HEK293 (cell line): ENCODE results near the gene XYLT2.

Experiments
- BCL11B ChIP-seq: fragments of 450-650 bp; formaldehyde crosslinking; IDR thresholded peaks from 2 replicates; pipeline ENCODE4 v1.5.1; 2016; ENCODE audit warnings: low read depth, missing biosample characterization, missing genetic modification characterization
- EGR2 ChIP-seq: fragments of 450-650 bp; formaldehyde crosslinking; IDR thresholded peaks from 2 replicates; pipeline ENCODE4 v1.5.1; 2016; ENCODE audit warnings: low read depth, missing biosample characterization, missing genetic modification characterization
- GLIS2 ChIP-seq: fragments of 450-650 bp; formaldehyde crosslinking; IDR thresholded peaks from 2 replicates; pipeline ENCODE4 v1.5.1; 2016; ENCODE audit warnings: missing biosample characterization, missing genetic modification characterization
- OVOL3 ChIP-seq: fragments of 450-650 bp; formaldehyde crosslinking; IDR thresholded peaks from 2 replicates; pipeline ENCODE4 v1.5.1; 2016; ENCODE audit warnings: missing biosample characterization, missing genetic modification characterization
- SCRT2 ChIP-seq: fragments of 450-650 bp; formaldehyde crosslinking; IDR thresholded peaks from 2 replicates; pipeline ENCODE4 v1.5.1; 2016; ENCODE audit warnings: missing biosample characterization, missing genetic modification characterization
- SP3 ChIP-seq: fragments of 450-650 bp; formaldehyde crosslinking; IDR thresholded peaks from 2 replicates; pipeline ENCODE4 v1.5.1; 2016; ENCODE audit warnings: missing biosample characterization, missing genetic modification characterization
- WT1 ChIP-seq: fragments of 450-650 bp; formaldehyde crosslinking; IDR thresholded peaks from 2 replicates; pipeline ENCODE4 v1.5.1; 2016; ENCODE audit warnings: missing biosample characterization, missing genetic modification characterization
- YY2 ChIP-seq: fragments of 450-650 bp; formaldehyde crosslinking; IDR thresholded peaks from 2 replicates; pipeline ENCODE4 v1.5.1; 2016; ENCODE audit warnings: missing biosample characterization, missing genetic modification characterization
- ZBTB48 ChIP-seq: fragments of 450-650 bp; formaldehyde crosslinking; IDR thresholded peaks from 2 replicates; pipeline ENCODE4 v1.5.1; 2016; ENCODE audit warnings: missing biosample characterization, missing genetic modification characterization
- ZFP37 ChIP-seq: fragments of 450-650 bp; formaldehyde crosslinking; IDR thresholded peaks from 2 replicates; pipeline ENCODE4 v1.5.1; 2016; ENCODE audit warnings: missing biosample characterization, missing genetic modification characterization
- ZNF10 ChIP-seq: fragments of 450-650 bp; formaldehyde crosslinking; IDR thresholded peaks from 2 replicates; pipeline ENCODE4 v1.5.1; 2017; ENCODE audit warnings: missing biosample characterization, missing genetic modification characterization
- ZNF132 ChIP-seq: fragments of 450-650 bp; formaldehyde crosslinking; IDR thresholded peaks from 2 replicates; pipeline ENCODE4 v1.5.1; 2017; ENCODE audit warnings: missing biosample characterization, missing genetic modification characterization, borderline replicate concordance
- ZNF140 ChIP-seq: fragments of 450-650 bp; formaldehyde crosslinking; IDR thresholded peaks from 2 replicates; pipeline ENCODE4 v1.5.1; 2016; ENCODE audit warnings: missing biosample characterization, missing genetic modification characterization
- ZNF23 ChIP-seq: fragments of 450-650 bp; formaldehyde crosslinking; IDR thresholded peaks from 2 replicates; pipeline ENCODE4 v1.5.1; 2016; ENCODE audit warnings: missing biosample characterization, missing genetic modification characterization, borderline replicate concordance
- ZNF366 ChIP-seq: fragments of 450-650 bp; formaldehyde crosslinking; conservative IDR thresholded peaks from 2 replicates; pipeline ENCODE4 v1.5.1; 2016; ENCODE audit warnings: missing biosample characterization, missing genetic modification characterization
- ZNF398 ChIP-seq: fragments of 450-650 bp; formaldehyde crosslinking; IDR thresholded peaks from 2 replicates; pipeline ENCODE4 v1.5.1; 2017; ENCODE audit warnings: missing biosample characterization, missing genetic modification characterization
- ZNF426 ChIP-seq: fragments of 450-650 bp; formaldehyde crosslinking; IDR thresholded peaks from 2 replicates; pipeline ENCODE4 v1.5.1; 2017; ENCODE audit warnings: missing biosample characterization, missing genetic modification characterization, mild to moderate bottlenecking, inconsistent platforms, moderate library complexity
- ZNF433 ChIP-seq: fragments of 450-650 bp; formaldehyde crosslinking; IDR thresholded peaks from 2 replicates; pipeline ENCODE4 v1.5.1; 2016; ENCODE audit warnings: missing biosample characterization, missing genetic modification characterization, low read depth
- ZNF48 ChIP-seq: fragments of 450-650 bp; formaldehyde crosslinking; IDR thresholded peaks from 2 replicates; pipeline ENCODE4 v1.5.1; 2016; ENCODE audit warnings: missing biosample characterization, missing genetic modification characterization
- ZNF501 ChIP-seq: fragments of 450-650 bp; formaldehyde crosslinking; IDR thresholded peaks from 2 replicates; pipeline ENCODE4 v1.5.1; 2016; ENCODE audit warnings: missing biosample characterization, missing genetic modification characterization
- ZNF621 ChIP-seq: fragments of 450-650 bp; formaldehyde crosslinking; IDR thresholded peaks from 2 replicates; pipeline ENCODE4 v1.5.1; 2017; ENCODE audit warnings: missing biosample characterization, missing genetic modification characterization
- ZNF624 ChIP-seq: fragments of 450-650 bp; formaldehyde crosslinking; IDR thresholded peaks from 2 replicates; pipeline ENCODE4 v1.5.1; 2017; ENCODE audit warnings: missing biosample characterization, missing genetic modification characterization
- ZNF670 ChIP-seq: fragments of 450-650 bp; formaldehyde crosslinking; IDR thresholded peaks from 2 replicates; pipeline ENCODE4 v1.5.1; 2016; ENCODE audit warnings: missing biosample characterization, missing genetic modification characterization, low read depth
- TF ChIP-seq, protein P1 (sequence below): fragments of 450-650 bp; formaldehyde crosslinking; conservative IDR thresholded peaks from 2 replicates; pipeline ENCODE4 v1.5.1; 2016; ENCODE audit warnings: low read depth, missing biosample characterization, missing genetic modification characterization
- TF ChIP-seq, protein P2 (sequence below): fragments of 450-650 bp; formaldehyde crosslinking; IDR thresholded peaks from 2 replicates; pipeline ENCODE4 v1.5.1; 2016; ENCODE audit warnings: missing biosample characterization, missing genetic modification characterization
- TF ChIP-seq, protein P3 (sequence below): fragments of 450-650 bp; formaldehyde crosslinking; IDR thresholded peaks from 2 replicates; pipeline ENCODE4 v1.5.1; 2016; ENCODE audit warnings: missing biosample characterization, missing genetic modification characterization
- TF ChIP-seq, protein P4 (sequence below): fragments of 450-650 bp; formaldehyde crosslinking; IDR thresholded peaks from 2 replicates; pipeline ENCODE4 v1.5.1; 2016; ENCODE audit warnings: missing biosample characterization, missing genetic modification characterization
- TF ChIP-seq, protein P5 (sequence below): fragments of 450-650 bp; formaldehyde crosslinking; optimal IDR thresholded peaks from 2 replicates; pipeline ENCODE3; 2016; ENCODE audit warnings: missing biosample characterization, mild to moderate bottlenecking, missing genetic modification characterization

Gene XYLT2

GRCh38 chr17:50397111-50397918 is 51.4 kb downstream of the XYLT2 start, which contains the start of gene LRRC59 (continued):
- TF ChIP-seq ZNF10 (tag by site-specific recombination) (no peak), EGR2 (tag by site-specific recombination) (peak; percentile 56), ZNF624 (tag by site-specific recombination) (no peak), ZNF48 (tag by site-specific recombination) (no peak), ZNF433 (no peak), ZBTB48 (tag by site-specific recombination) (0 out of 2 replicates have a peak, but pooled peaks have one; percentile 18), YY2 (tag by site-specific recombination) (peak; percentile 88), ZFP37 (peak; percentile 91), ZNF398 (tag by site-specific recombination) (peak; percentile 49; the same call in 1 of the 2 replicates), ZNF366 (tag by site-specific recombination) (no peak; the same call in 1 of the 2 replicates), ZNF426 (tag by site-specific recombination) (no peak), SP3 (tag by site-specific recombination) (peak; percentile 79), WT1 (tag by site-specific recombination) (no peak), ZNF23 (tag by site-specific recombination) (no peak), SCRT2 (peak; percentile 61), OVOL3 (tag by site-specific recombination) (no peak; the same call in 1 of the 2 replicates), ZNF501 (peak; percentile 99), ZNF670 (no peak), GLIS2 (tag by site-specific recombination) (0 out of 2 replicates have a peak, but pooled peaks have one; percentile 18), ZNF140 (tag by site-specific recombination) (no peak), ZNF621 (tag by site-specific recombination) (no peak), ZNF132 (no peak), BCL11B (tag by site-specific recombination) (peak; percentile 88; the same call in 1 of the 2 replicates)
- TF ChIP-seq, protein P1, sequence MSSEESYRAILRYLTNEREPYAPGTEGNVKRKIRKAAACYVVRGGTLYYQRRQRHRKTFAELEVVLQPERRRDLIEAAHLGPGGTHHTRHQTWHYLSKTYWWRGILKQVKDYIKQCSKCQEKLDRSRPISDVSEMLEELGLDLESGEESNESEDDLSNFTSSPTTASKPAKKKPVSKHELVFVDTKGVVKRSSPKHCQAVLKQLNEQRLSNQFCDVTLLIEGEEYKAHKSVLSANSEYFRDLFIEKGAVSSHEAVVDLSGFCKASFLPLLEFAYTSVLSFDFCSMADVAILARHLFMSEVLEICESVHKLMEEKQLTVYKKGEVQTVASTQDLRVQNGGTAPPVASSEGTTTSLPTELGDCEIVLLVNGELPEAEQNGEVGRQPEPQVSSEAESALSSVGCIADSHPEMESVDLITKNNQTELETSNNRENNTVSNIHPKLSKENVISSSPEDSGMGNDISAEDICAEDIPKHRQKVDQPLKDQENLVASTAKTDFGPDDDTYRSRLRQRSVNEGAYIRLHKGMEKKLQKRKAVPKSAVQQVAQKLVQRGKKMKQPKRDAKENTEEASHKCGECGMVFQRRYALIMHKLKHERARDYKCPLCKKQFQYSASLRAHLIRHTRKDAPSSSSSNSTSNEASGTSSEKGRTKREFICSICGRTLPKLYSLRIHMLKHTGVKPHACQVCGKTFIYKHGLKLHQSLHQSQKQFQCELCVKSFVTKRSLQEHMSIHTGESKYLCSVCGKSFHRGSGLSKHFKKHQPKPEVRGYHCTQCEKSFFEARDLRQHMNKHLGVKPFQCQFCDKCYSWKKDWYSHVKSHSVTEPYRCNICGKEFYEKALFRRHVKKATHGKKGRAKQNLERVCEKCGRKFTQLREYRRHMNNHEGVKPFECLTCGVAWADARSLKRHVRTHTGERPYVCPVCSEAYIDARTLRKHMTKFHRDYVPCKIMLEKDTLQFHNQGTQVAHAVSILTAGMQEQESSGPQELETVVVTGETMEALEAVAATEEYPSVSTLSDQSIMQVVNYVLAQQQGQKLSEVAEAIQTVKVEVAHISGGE (tag by site-specific recombination) = peak; percentile 85
- TF ChIP-seq, protein P2, sequence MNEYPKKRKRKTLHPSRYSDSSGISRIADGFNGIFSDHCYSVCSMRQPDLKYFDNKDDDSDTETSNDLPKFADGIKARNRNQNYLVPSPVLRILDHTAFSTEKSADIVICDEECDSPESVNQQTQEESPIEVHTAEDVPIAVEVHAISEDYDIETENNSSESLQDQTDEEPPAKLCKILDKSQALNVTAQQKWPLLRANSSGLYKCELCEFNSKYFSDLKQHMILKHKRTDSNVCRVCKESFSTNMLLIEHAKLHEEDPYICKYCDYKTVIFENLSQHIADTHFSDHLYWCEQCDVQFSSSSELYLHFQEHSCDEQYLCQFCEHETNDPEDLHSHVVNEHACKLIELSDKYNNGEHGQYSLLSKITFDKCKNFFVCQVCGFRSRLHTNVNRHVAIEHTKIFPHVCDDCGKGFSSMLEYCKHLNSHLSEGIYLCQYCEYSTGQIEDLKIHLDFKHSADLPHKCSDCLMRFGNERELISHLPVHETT = peak; percentile 95
- TF ChIP-seq, protein P3, sequence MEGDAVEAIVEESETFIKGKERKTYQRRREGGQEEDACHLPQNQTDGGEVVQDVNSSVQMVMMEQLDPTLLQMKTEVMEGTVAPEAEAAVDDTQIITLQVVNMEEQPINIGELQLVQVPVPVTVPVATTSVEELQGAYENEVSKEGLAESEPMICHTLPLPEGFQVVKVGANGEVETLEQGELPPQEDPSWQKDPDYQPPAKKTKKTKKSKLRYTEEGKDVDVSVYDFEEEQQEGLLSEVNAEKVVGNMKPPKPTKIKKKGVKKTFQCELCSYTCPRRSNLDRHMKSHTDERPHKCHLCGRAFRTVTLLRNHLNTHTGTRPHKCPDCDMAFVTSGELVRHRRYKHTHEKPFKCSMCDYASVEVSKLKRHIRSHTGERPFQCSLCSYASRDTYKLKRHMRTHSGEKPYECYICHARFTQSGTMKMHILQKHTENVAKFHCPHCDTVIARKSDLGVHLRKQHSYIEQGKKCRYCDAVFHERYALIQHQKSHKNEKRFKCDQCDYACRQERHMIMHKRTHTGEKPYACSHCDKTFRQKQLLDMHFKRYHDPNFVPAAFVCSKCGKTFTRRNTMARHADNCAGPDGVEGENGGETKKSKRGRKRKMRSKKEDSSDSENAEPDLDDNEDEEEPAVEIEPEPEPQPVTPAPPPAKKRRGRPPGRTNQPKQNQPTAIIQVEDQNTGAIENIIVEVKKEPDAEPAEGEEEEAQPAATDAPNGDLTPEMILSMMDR = peak; percentile 100
- TF ChIP-seq, protein P4, sequence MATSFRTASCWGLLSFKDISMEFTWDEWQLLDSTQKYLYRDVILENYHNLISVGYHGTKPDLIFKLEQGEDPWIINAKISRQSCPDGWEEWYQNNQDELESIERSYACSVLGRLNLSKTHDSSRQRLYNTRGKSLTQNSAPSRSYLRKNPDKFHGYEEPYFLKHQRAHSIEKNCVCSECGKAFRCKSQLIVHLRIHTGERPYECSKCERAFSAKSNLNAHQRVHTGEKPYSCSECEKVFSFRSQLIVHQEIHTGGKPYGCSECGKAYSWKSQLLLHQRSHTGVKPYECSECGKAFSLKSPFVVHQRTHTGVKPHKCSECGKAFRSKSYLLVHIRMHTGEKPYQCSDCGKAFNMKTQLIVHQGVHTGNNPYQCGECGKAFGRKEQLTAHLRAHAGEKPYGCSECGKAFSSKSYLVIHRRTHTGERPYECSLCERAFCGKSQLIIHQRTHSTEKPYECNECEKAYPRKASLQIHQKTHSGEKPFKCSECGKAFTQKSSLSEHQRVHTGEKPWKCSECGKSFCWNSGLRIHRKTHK (tag by site-specific recombination) = no peak
- TF ChIP-seq, protein P5, sequence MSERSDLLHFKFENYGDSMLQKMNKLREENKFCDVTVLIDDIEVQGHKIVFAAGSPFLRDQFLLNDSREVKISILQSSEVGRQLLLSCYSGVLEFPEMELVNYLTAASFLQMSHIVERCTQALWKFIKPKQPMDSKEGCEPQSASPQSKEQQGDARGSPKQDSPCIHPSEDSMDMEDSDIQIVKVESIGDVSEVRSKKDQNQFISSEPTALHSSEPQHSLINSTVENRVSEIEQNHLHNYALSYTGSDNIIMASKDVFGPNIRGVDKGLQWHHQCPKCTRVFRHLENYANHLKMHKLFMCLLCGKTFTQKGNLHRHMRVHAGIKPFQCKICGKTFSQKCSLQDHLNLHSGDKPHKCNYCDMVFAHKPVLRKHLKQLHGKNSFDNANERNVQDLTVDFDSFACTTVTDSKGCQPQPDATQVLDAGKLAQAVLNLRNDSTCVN (tag by site-specific recombination) = peak; percentile 87
